HG03354 (cell line): ENCODE results near the gene ARMH2.
"Not testable (repeated sequence)": the region's sequence is repeated elsewhere in the genome, so short reads cannot be mapped to it uniquely, and the experiment has no call there.

Experiments used
- ATAC-seq: cut with Tn5 transposase; IDR thresholded peaks from one replicate; pipeline ENCODE4 v1.9.1; 2021; ENCODE audit warnings: mild to moderate bottlenecking; ENCODE audit not compliant: unreplicated experiment, poor library complexity, severe bottlenecking

The ARMH2 gene

DNA sequence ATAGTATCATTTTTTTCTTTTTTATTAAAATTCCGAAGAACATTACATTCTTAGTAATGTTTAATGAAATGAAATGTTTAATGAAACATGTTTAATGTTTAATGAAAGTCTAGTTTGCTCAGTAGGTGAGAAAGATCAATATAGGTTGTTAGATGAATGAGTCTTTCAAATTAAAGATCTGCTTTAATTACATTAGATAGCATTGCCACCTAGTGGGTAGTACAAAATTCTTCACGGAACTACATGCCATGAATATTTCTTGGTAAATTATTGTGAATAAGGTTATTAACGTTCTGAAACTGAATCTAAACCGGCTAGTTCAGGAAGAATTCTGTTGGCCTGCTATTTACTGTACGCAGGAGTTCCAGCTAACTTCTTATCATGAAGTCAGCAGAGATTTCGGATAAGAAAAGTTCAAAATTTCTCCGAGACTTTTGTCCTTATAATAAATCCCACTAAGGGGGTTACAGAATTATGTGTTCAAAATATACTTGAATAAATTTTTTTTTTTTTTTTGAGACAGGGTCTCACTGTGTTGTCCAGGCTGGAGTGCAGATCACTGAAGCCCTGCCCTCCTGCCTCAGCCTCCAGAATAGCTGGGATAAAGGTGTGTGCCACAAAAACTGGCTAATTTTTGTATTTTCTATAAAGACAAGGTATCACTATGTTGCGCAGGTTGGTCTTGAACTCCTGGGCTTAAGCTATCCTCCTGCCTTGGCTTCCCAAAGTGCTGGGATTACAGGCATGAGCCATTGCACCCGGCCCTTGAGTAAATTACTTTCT lies 31.8 kb downstream of the ARMH2 start:
- no peak for ATAC-seq

DNA sequence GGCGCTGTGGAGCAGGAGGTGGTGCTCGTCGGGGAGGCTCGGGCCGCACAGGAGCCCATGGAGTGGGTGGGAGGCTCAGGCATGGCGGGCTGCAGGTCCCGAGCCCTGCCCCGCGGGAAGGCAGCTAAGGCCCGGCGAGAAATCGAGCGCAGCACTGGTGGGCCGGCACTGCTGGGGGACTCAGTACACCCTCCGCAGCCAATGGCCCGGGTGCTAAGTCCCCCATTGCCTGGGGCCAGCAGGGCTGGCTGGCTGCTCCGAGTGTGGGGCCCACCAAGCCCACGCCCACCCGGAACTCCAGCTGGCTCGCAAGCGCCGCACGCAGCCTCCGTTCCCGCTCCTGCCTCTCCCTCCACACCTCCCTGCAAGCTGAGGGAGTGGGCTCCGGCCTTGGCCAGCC lies 32.7 kb downstream of the ARMH2 start:
- ATAC-seq, result not testable (repeated sequence)

DNA sequence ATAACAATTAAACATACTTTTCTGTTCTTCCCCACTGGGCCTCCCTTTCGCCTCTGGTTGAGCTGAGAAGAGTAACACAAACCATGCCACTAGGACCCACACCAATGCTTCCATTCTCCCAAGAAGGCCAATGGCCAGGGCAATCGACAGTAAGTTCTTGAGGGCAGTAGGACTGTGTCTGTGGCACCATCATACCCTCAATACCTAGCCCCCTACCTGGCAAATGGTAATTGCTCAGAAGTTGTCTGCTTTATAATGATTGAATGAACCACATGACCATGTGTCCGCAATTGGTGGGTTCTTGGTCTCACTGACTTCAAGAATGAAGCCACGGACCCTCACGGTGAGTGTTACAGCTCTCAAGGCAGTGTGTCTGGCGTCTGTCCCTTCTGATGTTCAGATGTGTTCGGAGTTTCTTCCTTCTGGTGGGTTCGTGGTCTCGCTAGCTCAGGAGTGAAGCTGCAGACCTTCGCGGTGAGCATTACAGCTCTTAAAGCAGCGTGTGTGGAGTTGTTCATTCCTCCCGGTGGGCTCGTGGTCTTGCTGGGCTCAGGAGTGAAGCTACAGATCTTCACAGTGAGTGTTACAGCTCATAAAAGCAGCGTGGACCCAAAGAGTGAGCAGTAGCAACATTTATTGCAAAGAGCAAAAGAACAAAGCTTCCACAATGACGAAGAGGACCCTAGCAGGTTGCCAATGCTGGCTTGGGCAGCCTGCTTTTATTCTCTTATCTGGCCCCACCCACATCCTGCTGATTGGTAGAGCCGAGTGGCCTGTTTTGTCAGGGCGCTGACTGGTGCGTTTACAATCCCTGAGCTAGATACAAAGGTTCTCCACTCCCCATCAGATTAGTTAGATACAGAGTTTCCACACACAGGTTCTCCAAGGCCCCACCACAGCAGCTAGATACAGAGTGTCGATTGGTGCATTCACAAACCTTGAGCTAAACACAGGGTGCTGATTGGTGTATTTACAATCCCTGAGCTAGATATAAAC lies 33.6 kb downstream of the ARMH2 start:
- not testable (repeated sequence) for ATAC-seq

DNA sequence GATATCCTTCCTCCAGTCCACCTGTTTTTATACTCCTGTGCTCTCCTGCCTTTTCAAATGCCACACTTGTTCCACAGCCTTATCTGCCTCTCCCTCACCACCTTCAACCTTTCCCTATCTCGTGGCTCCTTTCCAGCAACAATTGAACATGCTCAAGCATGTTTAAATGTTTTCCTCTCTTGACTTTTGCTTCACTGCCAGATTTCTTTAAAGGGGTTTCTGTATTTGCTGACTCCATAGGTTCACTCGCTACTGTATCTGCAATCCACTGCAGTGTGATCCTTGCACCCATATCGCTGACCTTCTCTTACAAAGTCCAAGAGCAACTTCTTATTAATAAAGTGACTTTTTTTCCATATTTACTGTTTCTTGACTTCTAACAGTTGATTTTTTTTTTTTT lies 35.1 kb downstream of the ARMH2 start:
- no peak for ATAC-seq

DNA sequence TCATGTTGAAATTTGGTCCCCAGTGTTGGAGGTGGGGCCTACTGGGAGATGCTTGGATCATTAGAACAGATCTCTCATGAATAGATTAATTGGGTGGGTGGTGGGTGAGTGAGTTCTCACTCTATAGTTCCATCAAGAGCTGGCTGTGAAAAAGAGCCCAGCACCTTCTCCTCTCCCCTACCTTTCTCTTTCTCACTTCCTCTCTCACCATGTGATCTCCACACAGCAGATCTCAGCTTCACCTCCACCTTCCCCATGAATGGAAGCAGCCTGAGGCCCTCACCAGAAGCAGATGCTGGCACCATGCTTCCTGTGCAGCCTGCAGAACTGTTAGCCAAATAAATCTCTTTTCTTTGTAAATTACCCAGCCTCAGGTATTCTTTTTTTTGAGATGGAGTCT lies 36.9 kb downstream of the ARMH2 start:
- no peak for ATAC-seq

DNA sequence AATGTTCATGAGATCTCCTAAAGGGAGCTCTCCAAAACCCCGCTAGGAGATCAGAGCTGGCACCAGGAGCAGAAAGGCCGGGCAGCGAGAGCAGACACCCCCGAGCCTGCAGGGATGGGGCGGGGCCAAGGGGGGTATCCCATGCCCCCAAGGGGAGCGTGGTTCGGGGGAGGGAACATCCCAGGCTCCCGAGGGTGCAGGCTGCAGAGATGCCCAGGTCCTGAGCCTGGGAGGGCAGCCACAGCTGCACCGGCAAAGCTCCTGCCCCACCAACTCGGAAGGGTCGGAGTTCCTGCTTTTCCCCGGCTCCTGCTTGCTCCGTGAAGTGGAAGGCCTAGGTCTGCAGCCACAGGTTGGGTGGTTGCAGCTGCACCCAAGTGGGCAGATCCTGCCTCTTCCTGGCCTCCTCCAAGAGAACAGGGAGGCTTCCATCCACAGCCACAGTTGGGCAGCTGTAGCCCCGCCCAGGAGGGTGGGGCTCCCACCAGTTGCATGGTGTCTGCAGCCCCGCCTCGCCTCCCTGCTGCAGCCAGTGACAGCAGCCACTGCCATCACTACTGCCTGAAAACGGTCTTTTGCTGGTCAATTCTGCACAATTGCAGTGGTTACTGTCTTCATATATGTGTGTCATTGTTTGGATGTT lies 37.4 kb downstream of the ARMH2 start:
- no peak for ATAC-seq

DNA sequence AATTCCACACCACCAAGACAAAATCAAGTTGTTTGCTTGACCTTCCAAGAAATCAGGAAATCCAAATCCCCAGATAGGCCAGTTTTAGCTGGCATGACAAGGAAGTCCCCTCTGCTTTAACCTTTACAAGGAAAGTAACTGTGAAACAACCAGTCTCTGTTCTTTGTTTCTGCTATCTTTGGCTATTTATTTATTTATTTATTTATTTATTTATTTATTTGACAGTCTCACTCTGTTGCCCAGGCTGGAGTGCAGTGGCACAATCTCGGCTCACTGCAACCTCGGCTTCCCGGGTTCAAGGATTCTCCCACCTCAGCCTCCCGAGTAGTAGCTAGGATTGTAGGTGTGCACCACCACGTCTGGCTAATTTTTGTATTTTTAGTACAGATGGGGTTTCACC lies 38.5 kb downstream of the ARMH2 start:
- no peak for ATAC-seq

DNA sequence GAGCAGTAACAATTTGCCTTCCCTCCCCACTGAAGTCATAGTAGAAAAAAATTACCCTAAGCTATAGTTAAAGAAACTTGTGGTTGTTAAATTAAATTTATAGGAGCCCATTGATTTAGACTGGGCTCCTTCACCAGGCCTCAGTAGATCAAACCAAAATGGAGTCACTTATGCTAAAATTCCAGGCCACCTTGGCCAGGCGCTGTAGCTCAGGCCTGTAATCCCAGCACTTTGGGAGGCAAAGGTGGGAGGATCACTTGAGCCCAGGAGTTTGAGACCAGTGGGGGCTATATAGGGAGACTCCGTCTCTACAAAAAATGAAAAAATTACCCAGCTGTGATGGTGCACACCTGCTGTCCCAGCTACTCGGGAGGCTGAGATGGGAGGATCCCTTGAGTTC lies 39.0 kb downstream of the ARMH2 start:
- ATAC-seq, result no peak

DNA sequence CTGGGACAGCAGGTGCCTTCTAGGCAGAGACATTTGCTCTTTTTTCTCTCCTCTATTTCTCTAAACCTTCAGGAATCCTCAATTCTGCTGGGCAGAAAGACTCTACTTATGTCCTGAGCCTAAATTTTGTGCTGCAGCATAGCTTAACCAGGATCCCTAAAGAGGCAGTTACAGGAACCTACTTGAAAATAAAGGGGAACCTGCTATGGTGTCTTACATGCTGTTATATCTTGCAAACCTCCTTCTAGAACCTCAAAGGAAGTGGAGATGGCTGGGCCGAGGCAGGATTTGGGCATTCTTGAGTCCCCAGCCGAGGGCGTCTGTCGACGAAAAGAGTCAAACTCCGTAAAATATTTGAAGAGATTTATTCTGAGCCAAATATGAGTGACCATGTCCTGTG lies 41.1 kb downstream of the ARMH2 start:
- ATAC-seq, result no peak

DNA sequence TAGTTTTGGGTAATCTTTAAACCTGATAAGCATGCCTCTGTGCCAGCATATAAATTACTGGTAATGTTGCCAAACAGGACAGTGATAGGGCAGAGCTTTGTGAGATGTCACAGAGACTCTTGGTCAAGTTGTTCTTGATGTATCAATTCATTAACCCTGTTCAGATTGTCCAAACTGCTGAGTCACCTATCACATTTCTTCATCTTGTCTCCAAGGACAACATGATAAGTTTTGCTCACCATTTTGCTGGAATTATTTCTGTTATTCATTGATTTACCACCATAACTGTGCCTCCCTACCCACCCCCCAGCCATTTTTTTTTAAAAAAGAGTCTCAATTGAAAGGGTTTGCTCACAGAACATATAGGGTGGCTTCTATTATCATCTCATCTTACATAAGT lies 43.4 kb downstream of the ARMH2 start:
- ATAC-seq, result no peak

DNA sequence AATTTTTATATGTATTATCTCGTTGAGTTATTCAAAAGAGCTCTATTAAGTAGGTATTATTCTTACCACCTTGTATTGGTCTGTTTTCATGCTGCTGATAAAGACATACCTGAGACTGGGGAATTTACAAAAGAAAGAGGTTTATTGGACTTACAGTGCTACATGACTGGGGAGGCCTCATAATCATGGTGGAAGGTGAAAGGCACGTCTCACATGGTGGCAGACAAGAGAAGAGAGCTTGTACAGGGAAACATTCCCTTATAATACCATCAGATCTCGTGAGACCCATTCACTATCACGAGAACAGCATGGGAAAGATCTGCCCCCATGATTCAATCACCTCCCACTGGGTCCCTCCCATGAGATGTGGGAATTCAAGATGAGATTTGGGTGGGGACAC lies 44.3 kb downstream of the ARMH2 start:
- ATAC-seq, result not testable (repeated sequence)

DNA sequence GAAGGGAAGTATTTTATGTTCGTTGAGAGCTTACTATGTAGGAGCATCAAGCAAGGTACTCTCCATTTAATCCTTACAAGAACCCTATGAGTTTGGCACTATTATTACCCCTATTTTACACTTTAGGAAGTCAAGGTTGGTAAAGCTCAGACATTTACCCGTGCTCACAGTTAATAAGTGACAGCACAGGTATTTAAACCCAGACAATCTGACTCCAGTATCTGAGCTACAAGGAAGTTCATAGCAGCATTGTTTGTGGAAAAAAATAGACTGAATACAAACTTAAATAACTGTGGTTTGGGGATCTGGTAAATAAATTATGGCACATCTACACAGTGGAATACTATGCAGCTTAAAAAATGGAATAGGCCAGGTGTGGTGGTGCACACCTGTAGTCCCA lies 45.2 kb downstream of the ARMH2 start:
- no peak for ATAC-seq

DNA sequence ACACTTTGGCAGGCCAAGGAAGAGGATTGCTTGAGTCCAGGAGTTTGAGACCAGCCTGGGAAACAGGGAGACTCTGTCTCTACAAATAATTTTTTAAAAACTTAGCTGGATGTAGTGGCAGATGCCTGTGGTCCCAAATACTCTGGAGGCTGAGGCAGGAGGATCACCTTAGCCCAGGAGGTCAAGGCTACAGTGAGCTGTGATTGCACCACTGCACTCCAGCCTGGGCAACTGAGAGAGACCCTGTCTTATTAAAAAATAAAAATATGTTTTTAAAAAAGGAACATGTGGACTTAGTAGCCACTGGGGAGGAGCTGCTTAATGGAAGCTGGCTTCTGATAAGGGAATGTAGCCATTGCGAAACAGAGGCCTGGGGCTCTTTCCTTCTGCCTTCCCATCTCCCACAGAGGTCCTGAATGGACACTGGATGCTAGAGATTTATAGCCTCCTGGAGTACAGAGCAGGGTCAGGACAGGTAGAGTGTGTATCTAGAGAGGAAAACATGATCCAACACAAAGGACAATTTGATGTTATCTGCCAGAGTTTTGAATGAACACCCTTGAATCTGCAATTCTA lies 45.7 kb downstream of the ARMH2 start:
- no peak for ATAC-seq

DNA sequence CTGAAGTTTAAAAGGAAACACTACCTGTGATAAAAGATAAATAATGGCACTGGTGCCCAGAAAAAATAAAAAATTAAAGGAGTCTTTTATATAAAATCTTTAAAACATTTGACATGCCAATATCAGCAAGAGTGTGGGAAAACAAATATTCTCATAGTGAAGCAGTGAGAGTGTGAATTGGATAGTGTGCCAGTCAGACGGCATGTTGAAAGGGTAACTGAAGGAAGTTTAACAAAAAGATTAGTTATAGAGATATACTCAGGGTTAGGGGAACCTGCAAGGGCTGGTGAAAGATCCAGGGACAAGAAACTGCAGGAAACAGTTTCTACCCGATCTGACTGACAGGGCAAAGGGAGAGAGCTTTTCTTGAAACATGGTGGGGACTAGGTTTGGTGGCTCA lies 46.2 kb downstream of the ARMH2 start:
- ATAC-seq, result no peak

DNA sequence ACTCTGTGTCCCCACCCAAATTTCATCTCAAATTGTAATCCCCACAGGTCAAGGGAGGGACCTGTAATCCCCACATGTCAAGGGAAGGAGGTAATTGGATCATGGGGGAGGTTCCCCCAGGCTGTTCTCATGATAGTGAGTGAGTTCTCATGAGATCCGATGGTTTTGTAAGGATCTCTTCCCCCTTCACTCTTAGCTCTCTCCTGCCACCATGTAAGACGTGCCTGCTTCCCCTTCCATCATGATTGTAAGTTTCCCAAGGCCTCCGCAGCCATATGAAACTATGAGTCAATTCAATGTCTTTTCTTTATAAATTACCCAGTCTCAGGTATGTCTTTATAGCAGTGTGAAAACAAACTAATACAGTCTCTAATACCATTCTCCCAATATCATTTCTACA lies 47.8 kb downstream of the ARMH2 start:
- not testable (repeated sequence) for ATAC-seq

DNA sequence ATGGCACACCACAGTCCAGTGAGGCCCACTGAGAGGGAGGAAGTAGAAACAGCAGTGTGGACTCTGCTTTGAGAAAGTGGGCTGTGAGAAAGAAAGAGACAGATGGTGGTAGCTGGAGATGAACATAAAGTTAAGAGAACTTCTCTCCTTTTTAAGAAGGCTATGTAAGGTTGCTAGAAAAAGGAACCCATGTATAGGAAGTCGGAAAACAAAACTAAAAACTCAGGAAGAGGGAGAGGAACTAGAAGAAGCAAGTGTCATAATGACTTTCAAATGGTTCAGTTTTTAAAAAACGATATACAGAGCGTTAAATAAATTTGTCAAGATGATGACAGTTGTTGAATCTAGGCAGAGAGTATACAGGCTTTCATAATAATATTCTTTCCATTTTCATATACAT lies 49.4 kb downstream of the ARMH2 start:
- ATAC-seq, result no peak
